Thyroid gland (tissue), 4 donors: ENCODE measurements around the gene ADCY5.
"Not testable (repeated sequence)": the region's sequence is repeated elsewhere in the genome, so short reads cannot be mapped to it uniquely, and the experiment has no call there.

Source experiments
- POLR2A ChIP-seq, 2 donors: fragments of 450-650 bp; IDR thresholded peaks; one replicate each; pipeline ENCODE4 v1.6.1; 2017; ENCODE audit warnings: antibody characterized with exemption in 2 of 2, mild to moderate bottlenecking in 2 of 2, moderate library complexity in 1 of 2
- TF ChIP-seq, protein P1 (sequence below), 6 experiments: fragments of 200-600 bp in 3 of 6; fragments of 450-650 bp in 3 of 6; sonication (generic) in 3 of 6; IDR thresholded peaks; one replicate each; pipeline ENCODE4 v1.5.1; 2016 to 2019; ENCODE audit warnings: antibody characterized with exemption in 6 of 6, mild to moderate bottlenecking in 2 of 6, inconsistent platforms in 1 of 6, moderate library complexity in 1 of 6

DNA sequence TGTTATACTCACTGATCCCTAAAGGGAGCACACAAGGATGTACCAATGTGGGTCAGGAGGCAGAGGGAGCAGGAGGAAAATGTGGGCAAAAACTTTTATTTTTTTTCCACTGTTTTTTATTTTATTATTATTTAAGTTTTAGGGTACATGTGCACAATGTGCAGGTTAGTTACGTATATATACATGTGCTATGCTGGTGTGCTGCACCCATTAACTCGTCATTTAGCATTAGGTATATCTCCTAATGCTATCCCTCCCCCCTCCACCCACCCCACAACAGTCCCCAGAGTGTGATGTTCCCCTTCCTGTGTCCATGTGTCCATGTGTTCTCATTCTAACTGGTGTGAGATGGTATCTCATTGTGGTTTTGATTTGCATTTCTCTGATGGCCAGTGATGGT lies 209.7 kb downstream of the ADCY5 start:
- TF ChIP-seq, protein P1, sequence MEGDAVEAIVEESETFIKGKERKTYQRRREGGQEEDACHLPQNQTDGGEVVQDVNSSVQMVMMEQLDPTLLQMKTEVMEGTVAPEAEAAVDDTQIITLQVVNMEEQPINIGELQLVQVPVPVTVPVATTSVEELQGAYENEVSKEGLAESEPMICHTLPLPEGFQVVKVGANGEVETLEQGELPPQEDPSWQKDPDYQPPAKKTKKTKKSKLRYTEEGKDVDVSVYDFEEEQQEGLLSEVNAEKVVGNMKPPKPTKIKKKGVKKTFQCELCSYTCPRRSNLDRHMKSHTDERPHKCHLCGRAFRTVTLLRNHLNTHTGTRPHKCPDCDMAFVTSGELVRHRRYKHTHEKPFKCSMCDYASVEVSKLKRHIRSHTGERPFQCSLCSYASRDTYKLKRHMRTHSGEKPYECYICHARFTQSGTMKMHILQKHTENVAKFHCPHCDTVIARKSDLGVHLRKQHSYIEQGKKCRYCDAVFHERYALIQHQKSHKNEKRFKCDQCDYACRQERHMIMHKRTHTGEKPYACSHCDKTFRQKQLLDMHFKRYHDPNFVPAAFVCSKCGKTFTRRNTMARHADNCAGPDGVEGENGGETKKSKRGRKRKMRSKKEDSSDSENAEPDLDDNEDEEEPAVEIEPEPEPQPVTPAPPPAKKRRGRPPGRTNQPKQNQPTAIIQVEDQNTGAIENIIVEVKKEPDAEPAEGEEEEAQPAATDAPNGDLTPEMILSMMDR (IDR thresholded peaks at IDR 0.05), result not testable (repeated sequence)
- TF ChIP-seq POLR2A (IDR thresholded peaks at IDR 0.05), result not testable (repeated sequence)
